ENCODE measurements around the gene BANP.

BANP gene

GRCh38 chr16:87961623-87962022, 10.4 kb downstream of the BANP start:
- Histone ChIP-seq H3K9me3 (ENCODE audit: low read length) (no peaks in the 10 kb centered on the region), H3F3A (ENCODE audit: insufficient read depth, low read length) (no peaks in the 10 kb centered on the region), H3K9me2 (ENCODE audit: low read depth, low read length) (no peaks in the 10 kb centered on the region), H3K4me2 (ENCODE audit: low read length) (no peak overlapping the region), H2AFZ (ENCODE audit: low read length) (no peak overlapping the region), H4K20me1 (ENCODE audit: insufficient read depth, low read length) (no peaks in the 10 kb centered on the region), H3K27ac (ENCODE audit: low read depth, low read length, poor library complexity, severe bottlenecking) (no peak overlapping the region), H3K4me3 (ENCODE audit: low read depth, low read length, poor library complexity, severe bottlenecking) (no peak overlapping the region), H3K4me1 (ENCODE audit: insufficient read depth, low read length, severe bottlenecking) (peaks cover 20% of the 10 kb centered on the region), H3K79me2 (ENCODE audit: insufficient read depth, low read length) (peaks cover 36% of the 10 kb centered on the region), H3K27me3 (ENCODE audit: insufficient read depth, low read length) (no peaks in the 10 kb centered on the region), H3K9ac (ENCODE audit: low read length) (no peak overlapping the region), H3K36me3 (ENCODE audit: insufficient read depth, low read length) (peaks cover 13% of the 10 kb centered on the region; the same call in 1 of the 2 replicates)
- TF ChIP-seq CTCF (IDR thresholded peaks at IDR 0.05; ENCODE audit: low read length) = no peak

GRCh38 chr16:87963400-87963799, 12.2 kb downstream of the BANP start:
- H3K36me3 ChIP-seq (ENCODE audit: insufficient read depth, low read length) = no peaks in the 10 kb centered on the region; the same call in 1 of the 2 replicates
- no peaks in the 10 kb centered on the region for H3F3A ChIP-seq (ENCODE audit: insufficient read depth, low read length)
- H3K4me1 ChIP-seq (ENCODE audit: insufficient read depth, low read length, severe bottlenecking) = peaks cover 18% of the 10 kb centered on the region
- H3K27me3 ChIP-seq (ENCODE audit: insufficient read depth, low read length) = no peaks in the 10 kb centered on the region
- peaks cover 25% of the 10 kb centered on the region for H3K79me2 ChIP-seq (ENCODE audit: insufficient read depth, low read length)
- TF ChIP-seq CTCF (IDR thresholded peaks at IDR 0.05; ENCODE audit: low read length) = no peak
- no peak for TF ChIP-seq EZH2 (IDR thresholded peaks at IDR 0.05; ENCODE audit: borderline replicate concordance, low read length)
- H2AFZ ChIP-seq (ENCODE audit: low read length) = no peak overlapping the region
- no peak overlapping the region for H3K9ac ChIP-seq (ENCODE audit: low read length)
- peak overlapping the region; percentile 16 for H3K27ac ChIP-seq (ENCODE audit: low read depth, low read length, poor library complexity, severe bottlenecking)
- H3K4me2 ChIP-seq (ENCODE audit: low read length) = no peak overlapping the region
- H4K20me1 ChIP-seq (ENCODE audit: insufficient read depth, low read length) = no peaks in the 10 kb centered on the region
- no peaks in the 10 kb centered on the region for H3K9me3 ChIP-seq (ENCODE audit: low read length)
- no peaks in the 10 kb centered on the region for H3K9me2 ChIP-seq (ENCODE audit: low read depth, low read length)
- H3K4me3 ChIP-seq (ENCODE audit: low read depth, low read length, poor library complexity, severe bottlenecking) = no peak overlapping the region

DNA sequence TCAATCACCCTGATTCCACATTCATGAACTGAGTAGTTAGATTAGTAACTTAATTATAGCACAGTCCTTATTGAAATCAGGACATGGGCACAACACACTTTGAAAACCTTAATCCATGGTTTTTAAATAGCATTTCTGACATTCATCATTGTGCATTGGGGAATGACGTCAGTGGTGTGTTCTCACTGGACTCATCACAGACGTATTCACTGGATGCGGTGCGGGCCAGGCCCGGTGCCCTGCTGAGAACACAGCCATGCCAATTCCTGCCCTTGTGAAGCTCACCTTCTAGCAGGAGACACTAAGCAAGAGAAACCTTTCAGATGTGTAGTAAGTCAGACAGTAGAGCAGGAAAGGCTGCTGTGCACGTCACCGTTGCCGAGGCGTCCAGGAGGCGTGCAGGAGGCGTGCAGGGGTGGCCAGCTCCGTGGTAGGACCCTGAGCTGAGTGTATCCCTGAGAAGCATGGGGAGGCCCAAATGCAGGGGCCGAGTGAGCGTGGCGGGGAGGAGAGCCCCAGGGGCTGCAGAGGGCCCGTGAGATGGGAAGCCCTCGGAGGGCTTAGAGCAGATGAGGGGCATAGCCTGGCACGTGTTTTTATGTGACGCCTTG, 12.9 kb downstream of the BANP start:
- H3K4me3 ChIP-seq (ENCODE audit: low read depth, low read length, poor library complexity, severe bottlenecking) = no peak overlapping the region
- no peak overlapping the region for H3K27ac ChIP-seq (ENCODE audit: low read depth, low read length, poor library complexity, severe bottlenecking)
- H3K9ac ChIP-seq (ENCODE audit: low read length) = no peak overlapping the region
- H3K4me2 ChIP-seq (ENCODE audit: low read length) = no peak overlapping the region
- H2AFZ ChIP-seq (ENCODE audit: low read length) = no peak overlapping the region
- H3K4me1 ChIP-seq (ENCODE audit: insufficient read depth, low read length, severe bottlenecking) = peaks cover 18% of the 10 kb centered on the region
- H3K9me3 ChIP-seq (ENCODE audit: low read length) = no peaks in the 10 kb centered on the region
- peaks cover 25% of the 10 kb centered on the region for H3K79me2 ChIP-seq (ENCODE audit: insufficient read depth, low read length)
- H3F3A ChIP-seq (ENCODE audit: insufficient read depth, low read length) = no peaks in the 10 kb centered on the region
- H3K9me2 ChIP-seq (ENCODE audit: low read depth, low read length) = no peaks in the 10 kb centered on the region
- H3K36me3 ChIP-seq (ENCODE audit: insufficient read depth, low read length) = no peaks in the 10 kb centered on the region; the same call in 1 of the 2 replicates
- H3K27me3 ChIP-seq (ENCODE audit: insufficient read depth, low read length) = no peaks in the 10 kb centered on the region
- no peaks in the 10 kb centered on the region for H4K20me1 ChIP-seq (ENCODE audit: insufficient read depth, low read length)
- TF ChIP-seq CTCF (IDR thresholded peaks at IDR 0.05; ENCODE audit: low read length) (no peak), EZH2 (IDR thresholded peaks at IDR 0.05; ENCODE audit: borderline replicate concordance, low read length) (no peak)

Data from OCI-LY1 (cell line).